GM23248 (cell line): ENCODE measurements around the gene PITPNM3. TPM values are rescaled to one million over a fixed set of nuclear protein-coding genes. Genes with fewer than 3 reads are reported as not detected.
A peak's percentile ranks its signal among the peaks of the same experiment; 100 is the strongest.
"Not testable (repeated sequence)": the region's sequence is repeated elsewhere in the genome, so short reads cannot be mapped to it uniquely, and the experiment has no call there.

Experiments
- DNase-seq: peaks from one replicate; pipeline ENCODE4 v3.0.0-alpha.2; 2015
- H2AFZ ChIP-seq: fragments of 200-600 bp; sonication (generic); 2 replicates; pipeline ENCODE4 v1.6.1; 2016; ENCODE audit warnings: antibody characterized with exemption
- H3F3A ChIP-seq: fragments of 200-600 bp; sonication (generic); 2 replicates; pipeline ENCODE4 v1.6.1; 2016; ENCODE audit warnings: mild to moderate bottlenecking, antibody characterized with exemption, mixed run types; ENCODE audit not compliant: insufficient read depth
- H3K27ac ChIP-seq: fragments of 200-600 bp; sonication (generic); 2 replicates; pipeline ENCODE4 v1.5.1; 2016; ENCODE audit warnings: mild to moderate bottlenecking
- H3K27me3 ChIP-seq: fragments of 200-600 bp; sonication (generic); replicated peaks from 2 replicates; pipeline ENCODE4 v1.6.1; 2016; ENCODE audit warnings: mild to moderate bottlenecking; ENCODE audit not compliant: insufficient read depth
- H3K36me3 ChIP-seq: fragments of 200-600 bp; sonication (generic); 2 replicates; pipeline ENCODE4 v1.6.1; 2016; ENCODE audit warnings: low read depth, mild to moderate bottlenecking
- H3K4me1 ChIP-seq: fragments of 200-600 bp; sonication (generic); 2 replicates; pipeline ENCODE4 v1.6.1; 2016; ENCODE audit warnings: mild to moderate bottlenecking; ENCODE audit not compliant: insufficient read depth
- H3K4me2 ChIP-seq: fragments of 200-600 bp; sonication (generic); one replicate; pipeline ENCODE4 v1.6.1; 2016; ENCODE audit warnings: mild to moderate bottlenecking; ENCODE audit not compliant: unreplicated experiment
- H3K4me3 ChIP-seq: fragments of 200-600 bp; sonication (generic); 2 replicates; pipeline ENCODE4 v1.5.1; 2016; ENCODE audit warnings: mild to moderate bottlenecking
- H3K79me2 ChIP-seq: fragments of 200-600 bp; sonication (generic); 2 replicates; pipeline ENCODE4 v1.6.1; 2016; ENCODE audit warnings: mild to moderate bottlenecking; ENCODE audit not compliant: insufficient read depth
- H3K9ac ChIP-seq: fragments of 200-600 bp; sonication (generic); 2 replicates; pipeline ENCODE4 v1.6.1; 2016; ENCODE audit warnings: mild to moderate bottlenecking
- H3K9me2 ChIP-seq: fragments of 200-600 bp; sonication (generic); 2 replicates; pipeline ENCODE4 v1.6.1; 2016; ENCODE audit warnings: mixed run types, mild to moderate bottlenecking, moderate library complexity; ENCODE audit not compliant: insufficient read depth
- H3K9me3 ChIP-seq: fragments of 200-600 bp; sonication (generic); one replicate; pipeline ENCODE4 v1.6.1; 2017; ENCODE audit warnings: low read depth
- H4K20me1 ChIP-seq: fragments of 200-600 bp; sonication (generic); 2 replicates; pipeline ENCODE4 v1.6.0; 2016; ENCODE audit not compliant: insufficient read depth
- EZH2 ChIP-seq: fragments of 200-600 bp; sonication (generic); IDR thresholded peaks from 2 replicates; pipeline ENCODE4 v1.6.1; 2018; ENCODE audit warnings: antibody characterized with exemption, mild to moderate bottlenecking; ENCODE audit not compliant: insufficient read depth, poor library complexity, severe bottlenecking
- EZH2phosphoT487 ChIP-seq: fragments of 200-600 bp; sonication (generic); IDR thresholded peaks from 2 replicates; pipeline ENCODE4 v1.6.1; 2018; ENCODE audit warnings: antibody characterized with exemption, moderate library complexity, mild to moderate bottlenecking, low read depth; ENCODE audit not compliant: insufficient read depth
- WGBS, 2 experiments: methylation state at CpG; one replicate each; pipeline ENCODE4 v1.1.6; 2015 to 2017; ENCODE audit warnings: low lambda C conversion rate in 2 of 2, low coverage in 1 of 2; ENCODE audit errors: missing lambda C conversion rate in 2 of 2; 5-methylcytosine and 5-hydroxymethylcytosine counted together
- in situ Hi-C: fragments of 300-500 bp; cut with MboI; formaldehyde crosslinking; loops from 2 replicates; pipeline ENCODE4 v1.15.0; 2020
- polyA plus RNA-seq: library from polyadenylated mRNA; unstranded; fragments of >200 nt; fragmentation: Nextera tagmentation; extraction: Ambion mirVana; gene quantifications from 2 replicates; pipeline ENCODE4 v1.2.1, GENCODE V29; 2016
- total RNA-seq: library from RNA; depleted of rRNA; stranded (reverse); fragments of >200 nt; shearing (Covaris generic); gene quantifications from 2 replicates; pipeline ENCODE4 v1.2.3, GENCODE V29; 2014

PITPNM3 gene
- total and polyA plus RNA-seq, 2 experiments from 2014 or later = 6.5 to 12.8 TPM

DNA sequence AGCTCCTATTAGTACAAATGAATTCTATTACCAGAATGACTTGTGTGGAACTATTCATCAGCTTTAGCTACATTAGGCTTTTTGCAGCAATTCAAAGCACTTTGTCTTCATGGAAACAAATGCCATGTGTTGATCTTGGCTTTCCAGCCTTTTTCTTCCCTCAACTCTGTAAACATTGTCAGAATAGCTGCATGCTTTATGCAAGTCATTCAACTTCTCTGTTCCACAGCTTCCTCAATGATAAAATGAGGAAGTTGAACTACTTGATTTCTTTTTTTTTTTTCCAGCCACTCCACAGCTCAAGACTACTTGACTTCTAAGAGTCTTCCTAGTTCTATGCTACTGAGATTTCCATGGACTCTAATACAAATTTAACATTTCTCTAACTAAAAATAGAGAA, 43.0 kb upstream of the PITPNM3 start:
- DNase-seq = no peak

DNA sequence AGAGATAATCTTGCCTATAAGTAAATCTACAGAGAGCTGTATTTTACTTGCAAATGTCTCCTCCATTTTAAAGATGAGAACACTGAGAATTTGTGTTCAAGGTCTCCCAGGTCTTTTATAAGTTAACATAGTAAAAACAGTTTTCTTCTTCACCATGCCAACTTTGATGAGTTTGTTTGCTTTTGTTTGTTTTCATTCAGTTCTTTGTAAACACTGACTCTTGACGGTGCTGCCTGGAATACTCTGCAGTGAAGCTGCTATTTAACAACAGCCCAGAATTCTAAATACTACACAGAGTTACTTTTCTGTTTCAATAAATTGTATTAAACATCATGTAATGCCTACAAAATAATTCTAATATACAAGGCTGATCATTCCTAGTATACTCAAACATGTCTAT, 41.4 kb upstream of the PITPNM3 start:
- 97% methylated on average over 1 of the region's 1 CpG for WGBS, 2 experiments
- Histone ChIP-seq H3K36me3 (peaks cover 69% of the 10 kb centered on the region), H3F3A (peaks cover 11% of the 10 kb centered on the region)

More for the DNA sequence above, 43.0 kb upstream of the PITPNM3 start:
- Histone ChIP-seq H3F3A (peaks cover 8% of the 10 kb centered on the region; the same call in 1 of the 2 replicates), H2AFZ (no peak overlapping the region), H3K4me1 (no peaks in the 10 kb centered on the region), H3K27ac (no peak overlapping the region), H3K36me3 (peaks cover 73% of the 10 kb centered on the region), H4K20me1 (no peaks in the 10 kb centered on the region), H3K9ac (no peak overlapping the region), H3K4me2 (no peak overlapping the region), H3K9me3 (no peaks in the 10 kb centered on the region), H3K4me3 (no peak overlapping the region), H3K27me3 (no peaks in the 10 kb centered on the region), H3K79me2 (peaks cover 34% of the 10 kb centered on the region), H3K9me2 (no peaks in the 10 kb centered on the region)
- in situ Hi-C loops = no loop called here
- no peak for TF ChIP-seq EZH2phosphoT487

DNA sequence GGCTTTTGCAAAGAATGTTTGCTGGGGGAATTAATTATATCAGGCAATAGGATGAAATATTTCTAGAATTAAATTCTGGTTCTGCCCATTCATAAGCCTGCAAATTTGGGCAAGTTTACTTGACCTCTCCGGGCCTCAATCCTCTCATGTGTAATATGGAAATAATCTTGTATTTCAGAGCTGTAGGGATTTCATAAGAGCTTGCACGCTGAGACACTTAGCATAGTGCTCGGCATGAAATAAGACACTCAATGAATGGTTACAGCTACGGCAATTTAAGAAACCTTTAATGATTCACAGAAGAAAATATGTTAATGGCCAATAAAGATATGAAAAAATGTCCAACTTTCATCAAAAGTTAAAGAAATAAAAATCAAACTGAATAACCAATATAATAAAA, 40.6 kb upstream of the PITPNM3 start:
- Histone ChIP-seq H3K9ac (no peak overlapping the region), H2AFZ (no peak overlapping the region), H3K4me3 (no peak overlapping the region), H4K20me1 (no peaks in the 10 kb centered on the region), H3K4me2 (no peak overlapping the region), H3K36me3 (peaks cover 62% of the 10 kb centered on the region), H3F3A (peaks cover 19% of the 10 kb centered on the region), H3K9me3 (no peaks in the 10 kb centered on the region), H3K4me1 (peaks cover 9% of the 10 kb centered on the region), H3K9me2 (no peaks in the 10 kb centered on the region), H3K27ac (no peak overlapping the region), H3K27me3 (no peaks in the 10 kb centered on the region), H3K79me2 (peaks cover 22% of the 10 kb centered on the region; the same call in 1 of the 2 replicates)
- TF ChIP-seq EZH2phosphoT487 (no peak), EZH2 (no peak)
- peak; percentile 44 for DNase-seq
- in situ Hi-C loops = no loop called here
- 76 to 80% methylated on average over 4 of the region's 4 CpGs for WGBS, 2 experiments

More for the DNA sequence above, 41.4 kb upstream of the PITPNM3 start:
- H3K27me3 ChIP-seq = no peaks in the 10 kb centered on the region
- no peak for DNase-seq
- no peak overlapping the region for H3K27ac ChIP-seq
- no peaks in the 10 kb centered on the region for H3K9me2 ChIP-seq
- H3K4me2 ChIP-seq = no peak overlapping the region
- H3K4me3 ChIP-seq = no peak overlapping the region
- peaks cover 23% of the 10 kb centered on the region; the same call in 1 of the 2 replicates for H3K79me2 ChIP-seq
- no peaks in the 10 kb centered on the region for H3K9me3 ChIP-seq
- in situ Hi-C loops = no loop called here
- H3K4me1 ChIP-seq = peaks cover under 1% of the 10 kb centered on the region; the same call in 1 of the 2 replicates
- H3K9ac ChIP-seq = no peak overlapping the region
- H2AFZ ChIP-seq = no peak overlapping the region
- no peak for TF ChIP-seq EZH2
- no peak for TF ChIP-seq EZH2phosphoT487
- H4K20me1 ChIP-seq = no peaks in the 10 kb centered on the region

DNA sequence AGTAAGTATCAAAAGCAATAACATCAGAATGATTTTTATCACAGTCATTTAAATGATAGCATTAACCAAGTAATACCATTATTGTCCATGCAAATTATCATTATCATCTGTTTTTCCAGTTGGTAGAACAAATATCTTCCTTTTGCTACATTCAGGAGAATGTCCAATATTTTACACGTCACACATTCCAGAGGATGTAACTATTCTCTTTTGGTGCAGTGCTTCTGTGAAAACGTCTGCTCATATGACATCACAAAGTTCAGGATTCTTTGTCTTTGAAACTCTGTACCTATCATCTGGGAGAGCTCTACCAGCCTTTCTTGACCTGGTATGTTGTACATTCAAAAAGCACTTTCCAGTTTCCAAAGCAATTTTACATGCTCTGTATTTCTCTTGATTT, 40.2 kb upstream of the PITPNM3 start:
- TF ChIP-seq EZH2phosphoT487 (no peak), EZH2 (no peak)
- in situ Hi-C loops = no loop called here
- no peaks in the 10 kb centered on the region for H4K20me1 ChIP-seq
- peaks cover 12% of the 10 kb centered on the region for H3K4me1 ChIP-seq
- H2AFZ ChIP-seq = no peak overlapping the region
- H3K4me3 ChIP-seq = no peak overlapping the region
- no peak overlapping the region for H3K4me2 ChIP-seq
- H3K79me2 ChIP-seq = peaks cover 17% of the 10 kb centered on the region; the same call in 1 of the 2 replicates
- DNase-seq = no peak
- H3K9ac ChIP-seq = no peak overlapping the region
- no peaks in the 10 kb centered on the region for H3K9me3 ChIP-seq
- no peak overlapping the region for H3K27ac ChIP-seq
- WGBS, 2 experiments = 38 to 41% methylated on average over 2 of the region's 2 CpGs
- H3K27me3 ChIP-seq = no peaks in the 10 kb centered on the region
- H3K9me2 ChIP-seq = no peaks in the 10 kb centered on the region
- H3F3A ChIP-seq = peaks cover 22% of the 10 kb centered on the region
- peaks cover 61% of the 10 kb centered on the region for H3K36me3 ChIP-seq

DNA sequence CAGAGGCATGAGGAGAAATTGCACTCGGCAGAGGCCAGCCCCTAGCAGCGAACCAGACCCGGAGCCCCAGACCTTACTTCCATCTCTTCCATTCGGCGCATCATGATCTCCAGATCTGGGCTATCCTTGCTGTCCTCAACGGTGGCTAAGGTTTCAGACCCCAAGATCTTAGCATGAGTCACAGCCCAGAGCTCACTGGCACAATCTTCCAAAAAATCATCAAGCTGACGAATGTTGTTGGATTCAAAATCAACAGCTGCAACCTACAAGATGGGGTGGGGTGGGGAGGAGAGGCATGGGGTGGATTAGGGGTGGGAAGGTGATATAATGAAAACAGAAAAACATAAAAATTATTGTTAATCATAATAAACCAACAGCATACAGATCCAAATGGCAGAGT, 39.7 kb upstream of the PITPNM3 start:
- TF ChIP-seq EZH2phosphoT487 (no peak), EZH2 (no peak)
- Histone ChIP-seq H3K4me3 (no peak overlapping the region), H4K20me1 (no peaks in the 10 kb centered on the region), H3K27me3 (no peaks in the 10 kb centered on the region), H3K9ac (no peak overlapping the region), H3K27ac (no peak overlapping the region), H3K79me2 (peaks cover 13% of the 10 kb centered on the region; the same call in 1 of the 2 replicates), H3K4me1 (peaks cover 15% of the 10 kb centered on the region), H3K9me2 (no peaks in the 10 kb centered on the region), H3K9me3 (no peaks in the 10 kb centered on the region), H3K4me2 (no peak overlapping the region), H3F3A (peaks cover 26% of the 10 kb centered on the region), H2AFZ (no peak overlapping the region), H3K36me3 (peaks cover 61% of the 10 kb centered on the region)
- WGBS, 2 experiments = 90 to 94% methylated on average over 7 of the region's 7 CpGs
- DNase-seq = no peak
- in situ Hi-C loops = no loop called here

DNA sequence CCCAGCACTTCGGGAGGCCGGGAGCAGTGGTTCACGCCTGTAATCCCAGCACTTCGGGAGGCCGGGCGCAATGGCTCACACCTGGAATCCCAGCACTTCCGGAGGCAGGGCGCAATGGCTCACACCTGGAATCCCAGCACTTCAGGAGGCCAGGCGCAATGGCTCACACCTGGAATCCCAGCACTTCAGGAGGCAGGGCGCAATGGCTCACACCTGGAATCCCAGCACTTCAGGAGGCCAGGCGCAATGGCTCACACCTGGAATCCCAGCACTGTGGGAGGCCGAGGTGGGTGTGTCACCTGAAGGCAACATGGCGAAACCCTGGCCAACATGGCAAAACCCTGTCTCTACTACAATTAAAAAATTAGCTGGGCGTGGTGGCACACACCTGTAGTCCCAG, 37.0 kb upstream of the PITPNM3 start:
- H3K9me3 ChIP-seq, H3K9ac ChIP-seq, H3K27me3 ChIP-seq, H3K9me2 ChIP-seq, H3K27ac ChIP-seq, H3K4me3 ChIP-seq, H3K4me2 ChIP-seq, in situ Hi-C loops, H4K20me1 ChIP-seq, DNase-seq, H2AFZ ChIP-seq, H3K79me2 ChIP-seq: not testable (repeated sequence)
- WGBS, 2 experiments = 98 to 99% methylated on average over 13 to 14 of the region's 14 CpGs
- peaks cover 37% of the 10 kb centered on the region for H3K36me3 ChIP-seq
- peaks cover 41% of the 10 kb centered on the region for H3K4me1 ChIP-seq
- H3F3A ChIP-seq = peaks cover 45% of the 10 kb centered on the region
